H9 (cell line): ENCODE results near the gene KANSL3. TPM values are rescaled to one million over a fixed set of nuclear protein-coding genes. Genes with fewer than 3 reads are reported as not detected.

ENCODE experiments used
- DNase-seq: peaks from one replicate; pipeline ENCODE4 v3.0.0-alpha.2; 2017
- H2AFZ ChIP-seq: one replicate; pipeline ENCODE4 v1.6.1; 2013; ENCODE audit warnings: mild to moderate bottlenecking, low read length, control low read depth, moderate library complexity
- H2AK5ac ChIP-seq: 2 replicates; pipeline ENCODE4 v1.6.1; 2013; ENCODE audit warnings: low read length, control low read depth, mixed read lengths; ENCODE audit not compliant: insufficient read length
- H2BK120ac ChIP-seq: one replicate; pipeline ENCODE4 v1.6.1; 2013; ENCODE audit warnings: low read depth, mild to moderate bottlenecking, low read length, control low read depth, inconsistent platforms; ENCODE audit not compliant: poor library complexity, severe bottlenecking
- H2BK12ac ChIP-seq: 2 replicates; pipeline ENCODE4 v1.6.1; 2013; ENCODE audit warnings: low read length, control low read depth, mixed read lengths, low read depth; ENCODE audit not compliant: insufficient read length
- H2BK15ac ChIP-seq: 2 replicates; pipeline ENCODE4 v1.6.1; 2013; ENCODE audit warnings: low read depth, low read length, control low read depth
- H2BK20ac ChIP-seq: one replicate; pipeline ENCODE4 v1.6.1; 2013; ENCODE audit warnings: low read depth, mild to moderate bottlenecking, low read length, control low read depth, inconsistent platforms; ENCODE audit not compliant: poor library complexity, severe bottlenecking
- H2BK5ac ChIP-seq: 2 replicates; pipeline ENCODE4 v1.6.1; 2013; ENCODE audit warnings: low read length, control low read depth, mixed read lengths; ENCODE audit not compliant: insufficient read length
- H3K14ac ChIP-seq: 2 replicates; pipeline ENCODE4 v1.6.1; 2013; ENCODE audit warnings: low read length, control low read depth; ENCODE audit not compliant: insufficient read depth
- H3K18ac ChIP-seq: 2 replicates; pipeline ENCODE4 v1.6.1; 2013; ENCODE audit warnings: low read depth, mild to moderate bottlenecking, mixed read lengths, low read length, control low read depth; ENCODE audit not compliant: insufficient read length
- H3K23ac ChIP-seq: 2 replicates; pipeline ENCODE4 v1.6.1; 2013; ENCODE audit warnings: low read length, control low read depth, mixed read lengths, low read depth; ENCODE audit not compliant: insufficient read length
- H3K23me2 ChIP-seq: 2 replicates; pipeline ENCODE4 v1.6.1; 2013; ENCODE audit warnings: low read depth, mild to moderate bottlenecking, mixed read lengths, low read length, control low read depth; ENCODE audit not compliant: insufficient read length, poor library complexity, severe bottlenecking
- H3K27ac ChIP-seq: 2 replicates; pipeline ENCODE4 v1.5.1; 2013; ENCODE audit warnings: low read length, control low read depth, mixed read lengths, low read depth; ENCODE audit not compliant: insufficient read length
- H3K27me3 ChIP-seq: 2 replicates; pipeline ENCODE4 v1.6.1; 2013; ENCODE audit warnings: low read length, control low read depth, inconsistent platforms; ENCODE audit not compliant: insufficient read depth
- H3K4ac ChIP-seq: 2 replicates; pipeline ENCODE4 v1.6.1; 2013; ENCODE audit warnings: low read depth, mild to moderate bottlenecking, control low read depth, inconsistent platforms, low read length, moderate library complexity
- H3K4me1 ChIP-seq: 2 replicates; pipeline ENCODE4 v1.6.1; 2013; ENCODE audit warnings: low read length, control low read depth, inconsistent platforms; ENCODE audit not compliant: insufficient read depth
- H3K4me2 ChIP-seq: 2 replicates; pipeline ENCODE4 v1.6.1; 2013; ENCODE audit warnings: low read length, control low read depth, mixed read lengths; ENCODE audit not compliant: insufficient read length, insufficient read depth
- H3K56ac ChIP-seq: 2 replicates; pipeline ENCODE4 v1.6.1; 2013; ENCODE audit warnings: low read depth, mild to moderate bottlenecking, mixed read lengths, low read length, control low read depth; ENCODE audit not compliant: insufficient read length
- H3K79me1 ChIP-seq: 2 replicates; pipeline ENCODE4 v1.6.1; 2013; ENCODE audit warnings: low read depth, mild to moderate bottlenecking, moderate library complexity, low read length, control low read depth, inconsistent platforms; ENCODE audit not compliant: insufficient read depth, poor library complexity, severe bottlenecking
- H3K79me2 ChIP-seq: 2 replicates; pipeline ENCODE4 v1.6.1; 2013; ENCODE audit warnings: low read length, control low read depth, inconsistent platforms; ENCODE audit not compliant: insufficient read depth
- H3K9ac ChIP-seq: 2 replicates; pipeline ENCODE4 v1.6.1; 2013; ENCODE audit warnings: low read length, control low read depth, mixed read lengths; ENCODE audit not compliant: insufficient read length; ENCODE audit errors: extremely low read depth
- H3K9me3 ChIP-seq: one replicate; pipeline ENCODE4 v1.6.1; 2013; ENCODE audit warnings: low read depth, low read length, inconsistent platforms; ENCODE audit not compliant: control insufficient read depth
- H3T11ph ChIP-seq: one replicate; pipeline ENCODE4 v1.6.1; 2013; ENCODE audit warnings: mild to moderate bottlenecking, low read length, control low read depth, inconsistent platforms
- H4K20me1 ChIP-seq: one replicate; pipeline ENCODE4 v1.6.1; 2013; ENCODE audit not compliant: control insufficient read depth, insufficient read length, insufficient read depth
- H4K5ac ChIP-seq: 2 replicates; pipeline ENCODE4 v1.6.1; 2013; ENCODE audit warnings: low read depth, mild to moderate bottlenecking, mixed read lengths, low read length, control low read depth; ENCODE audit not compliant: insufficient read length
- H4K8ac ChIP-seq: replicated peaks from 2 replicates; pipeline ENCODE4 v1.6.1; 2013; ENCODE audit warnings: low read length, control low read depth, mixed read lengths, low read depth; ENCODE audit not compliant: insufficient read length
- H4K91ac ChIP-seq: 2 replicates; pipeline ENCODE4 v1.6.1; 2013; ENCODE audit warnings: low read depth, mild to moderate bottlenecking, moderate library complexity, mixed read lengths, low read length, control low read depth; ENCODE audit not compliant: insufficient read length
- H3K27ac Mint-ChIP-seq, 3 experiments: 2 replicates in 2 of 3; 3 replicates in 1 of 3; pipeline ENCODE4 v1.8.0; 2020 to 2021; ENCODE audit warnings: mixed read lengths in 3 of 3, mild to moderate bottlenecking in 1 of 3, moderate library complexity in 1 of 3
- H3K27me3 Mint-ChIP-seq: 2 replicates; pipeline ENCODE4 v1.8.0; 2021; ENCODE audit warnings: low read depth, mild to moderate bottlenecking, moderate library complexity, mixed read lengths
- H3K36me3 Mint-ChIP-seq, 3 experiments: 2 replicates in 2 of 3; 3 replicates in 1 of 3; pipeline ENCODE4 v1.8.0; 2020 to 2021; ENCODE audit warnings: low read depth in 3 of 3, mixed read lengths in 3 of 3; ENCODE audit not compliant: insufficient read depth in 1 of 3
- H3K4me1 Mint-ChIP-seq, 2 experiments: 2 replicates each; pipeline ENCODE4 v1.8.0; 2020; ENCODE audit warnings: mixed read lengths in 2 of 2
- H3K4me3 Mint-ChIP-seq, 2 experiments: 2 replicates in 1 of 2; 3 replicates in 1 of 2; pipeline ENCODE4 v1.8.0; 2020 to 2021; ENCODE audit warnings: mild to moderate bottlenecking in 2 of 2, mixed read lengths in 2 of 2, moderate library complexity in 1 of 2
- H3K9me3 Mint-ChIP-seq, 2 experiments: 2 replicates in 1 of 2; 3 replicates in 1 of 2; pipeline ENCODE4 v1.8.0; 2020; ENCODE audit warnings: mild to moderate bottlenecking in 2 of 2, mixed read lengths in 2 of 2, moderate library complexity in 1 of 2
- CTCF ChIP-seq: fragments of 200-600 bp; sonication (generic); conservative IDR thresholded peaks from 3 replicates; pipeline ENCODE4 v1.8.0; 2021; ENCODE audit warnings: antibody characterized with exemption, mild to moderate bottlenecking
- WGBS: extraction: QIAGEN DNeasy Blood & Tissue Kit; methylation state at CpG from one replicate; pipeline ENCODE4 v1.1.7; 2013; ENCODE audit warnings: missing lambda C conversion rate, low lambda C conversion rate, mixed read lengths; ENCODE audit not compliant: insufficient read length; ENCODE audit errors: extremely low coverage; 5-methylcytosine and 5-hydroxymethylcytosine counted together
- total RNA-seq: library from RNA; stranded (reverse); gene quantifications from 2 replicates; pipeline ENCODE4 v1.2.1, GENCODE V29; 2021

The KANSL3 gene
- total RNA-seq, 1 experiment from 2014 or later = 35.7 TPM

GRCh38 chr2:96547731-96548171 is 90.4 kb downstream of the KANSL3 start:
- TF ChIP-seq CTCF = peak; percentile 30; the same call in 2 of the 3 replicates

More at GRCh38 chr2:96547731-96548171, 90.4 kb downstream of the KANSL3 start:
- H3K9ac ChIP-seq = no peak overlapping the region
- no CpG with 5 or more reads among the region's 6 CpGs for WGBS
- no peak overlapping the region for H4K91ac ChIP-seq
- DNase-seq = no peak
- H3K4me3 Mint-ChIP-seq = peak overlapping the region in 1 of 2 experiments; percentile 42; a peak in 4 of 5 replicates
- H2BK5ac ChIP-seq = no peak overlapping the region
- H3K4me2 ChIP-seq = peak overlapping the region; percentile 48
- H3K9me3 ChIP-seq = no peaks in the 10 kb centered on the region
- H2AK5ac ChIP-seq = no peak overlapping the region
- no peak overlapping the region for H3K56ac ChIP-seq
- H4K8ac ChIP-seq = no peak overlapping the region
- no peaks in the 10 kb centered on the region for H3K79me1 ChIP-seq
- H3K79me2 ChIP-seq = no peaks in the 10 kb centered on the region
- no peaks in the 10 kb centered on the region for H4K20me1 ChIP-seq
- no peaks in the 10 kb centered on the region for H3K4me1 ChIP-seq
- peaks cover 4 to 5% of the 10 kb centered on the region in 2 experiments; a peak in 3 of 5 replicates for H3K9me3 Mint-ChIP-seq
- H3K27ac Mint-ChIP-seq = peak overlapping the region; percentile 36 to 92 (median 63); a peak in 5 of 7 replicates
- H2BK12ac ChIP-seq = no peak overlapping the region
- H2BK120ac ChIP-seq = no peak overlapping the region
- H3K27me3 Mint-ChIP-seq = peaks cover 19% of the 10 kb centered on the region
- H3K23me2 ChIP-seq = no peaks in the 10 kb centered on the region
- H2AFZ ChIP-seq = no peak overlapping the region
- no peak overlapping the region for H3K27ac ChIP-seq
- no peak overlapping the region for H4K5ac ChIP-seq
- H3K14ac ChIP-seq = no peak overlapping the region
- no peak overlapping the region for H3K18ac ChIP-seq
- H3K23ac ChIP-seq = no peak overlapping the region
- no peak overlapping the region for H3K4ac ChIP-seq
- H3K36me3 Mint-ChIP-seq = peaks cover 4 to 10% (median 5%) of the 10 kb centered on the region in 3 experiments
- no peaks in the 10 kb centered on the region for H3K27me3 ChIP-seq
- H2BK20ac ChIP-seq = no peak overlapping the region
- no peak overlapping the region for H3T11ph ChIP-seq
- peaks cover 11 to 18% of the 10 kb centered on the region in 2 experiments for H3K4me1 Mint-ChIP-seq
- H2BK15ac ChIP-seq = no peak overlapping the region
